Sigmoid colon (tissue), 4 donors: ENCODE data around the gene PRMT1.

Experiments used
- CTCF ChIP-seq, 4 experiments: fragments of 450-650 bp in 3 of 4; fragments of 200-600 bp in 1 of 4; IDR thresholded peaks; one replicate each; pipeline ENCODE4 v1.5.1; 2016 to 2019; ENCODE audit warnings: antibody characterized with exemption in 4 of 4, mild to moderate bottlenecking in 3 of 4, moderate library complexity in 2 of 4
- POLR2A ChIP-seq, 2 donors: fragments of 450-650 bp; IDR thresholded peaks; one replicate each; pipeline ENCODE4 v1.6.1; 2016; ENCODE audit warnings: antibody characterized with exemption in 2 of 2, mild to moderate bottlenecking in 2 of 2, moderate library complexity in 2 of 2
- POLR2AphosphoS5 ChIP-seq, 4 donors: sonication (generic); formaldehyde crosslinking; IDR thresholded peaks; one replicate each; pipeline ENCODE4 v1.6.1; 2017; ENCODE audit warnings: antibody characterized with exemption in 4 of 4

GRCh38 chr19:49631014-49631588, 46.0 kb upstream of the PRMT1 start:
- no peak for TF ChIP-seq POLR2A (IDR thresholded peaks at IDR 0.05)
- TF ChIP-seq POLR2AphosphoS5 (IDR thresholded peaks at IDR 0.05): peak in 1 of 4 donors; percentile 13
- no peak for TF ChIP-seq CTCF (IDR thresholded peaks at IDR 0.05)
